Cardiac fibroblast (primary cell): ENCODE data around the gene PRKCH.
"Not testable (repeated sequence)": the region's sequence is repeated elsewhere in the genome, so short reads cannot be mapped to it uniquely, and the experiment has no call there.

ENCODE experiments used
- DNase-seq, 2 donors: peaks; one replicate each; pipeline versions ENCODE4 v3.0.0 to v3.0.0-alpha.2; 2010; ENCODE audit warnings: low read depth in 2 of 2
- H3K4me3 ChIP-seq, 2 donors: replicated peaks in 1 of 2; 1 replicate in 1 of 2; 2 replicates in 1 of 2; pipeline ENCODE4 v1.5.1; 2011; ENCODE audit warnings: low read depth in 2 of 2, low read length in 2 of 2, mild to moderate bottlenecking in 2 of 2, moderate library complexity in 1 of 2
- CTCF ChIP-seq: IDR thresholded peaks from one replicate; pipeline ENCODE4 v1.5.1; 2011; ENCODE audit warnings: low read depth, mild to moderate bottlenecking, low read length, inconsistent platforms

PRKCH gene

GRCh38 chr14:61300209-61300608 is 21.2 kb upstream of the PRKCH start:
- no peak for DNase-seq
- H3K4me3 ChIP-seq: no peak overlapping the region
- TF ChIP-seq CTCF: no peak

GRCh38 chr14:61300754-61301153 is 20.6 kb upstream of the PRKCH start:
- DNase-seq: no peak
- H3K4me3 ChIP-seq: no peak overlapping the region
- no peak for TF ChIP-seq CTCF

GRCh38 chr14:61304688-61305087 is 16.7 kb upstream of the PRKCH start:
- peak in 1 of 2 donors; percentile 50 for DNase-seq
- TF ChIP-seq CTCF: no peak
- H3K4me3 ChIP-seq: no peak overlapping the region

GRCh38 chr14:61308198-61308597 is 13.2 kb upstream of the PRKCH start:
- H3K4me3 ChIP-seq: no peak overlapping the region
- DNase-seq: peak; percentile 15 to 27
- TF ChIP-seq CTCF: no peak

GRCh38 chr14:61308701-61309100 is 12.7 kb upstream of the PRKCH start:
- DNase-seq, H3K4me3 ChIP-seq: not testable (repeated sequence)

GRCh38 chr14:61315313-61315712 is 6.1 kb upstream of the PRKCH start:
- TF ChIP-seq CTCF: no peak
- no peak for DNase-seq
- no peak overlapping the region for H3K4me3 ChIP-seq

- H3K4me3 ChIP-seq: no peak overlapping the region
- DNase-seq: no peak
- no peak for TF ChIP-seq CTCF
Measured at GRCh38 chr14:61319086-61319485, 2.3 kb upstream of the PRKCH start.

GRCh38 chr14:61319706-61320105 is 1.7 kb upstream of the PRKCH start:
- no peak for DNase-seq
- no peak for TF ChIP-seq CTCF
- no peak overlapping the region for H3K4me3 ChIP-seq

- not testable (repeated sequence) for DNase-seq
Measured at GRCh38 chr14:61320170-61320569, 1.2 kb upstream of the PRKCH start.

More at GRCh38 chr14:61320170-61320569, 1.2 kb upstream of the PRKCH start:
- not testable (repeated sequence) for H3K4me3 ChIP-seq
